ENCODE measurements around the gene TEAD3.
A peak's percentile ranks its signal among the peaks of the same experiment; 100 is the strongest.

TEAD3 gene

GRCh38 chr6:35463292-35463691 is 33.6 kb downstream of the TEAD3 start:
- H3K4me3 ChIP-seq (ENCODE audit: low read depth, low read length) = no peak overlapping the region
- DNase-seq (ENCODE audit: low read depth) = no peak
- TF ChIP-seq MAX (IDR thresholded peaks at IDR 0.05; ENCODE audit: low read depth, low read length) = no peak
- no peak for TF ChIP-seq POLR2A (IDR thresholded peaks at IDR 0.05; ENCODE audit: extremely low read depth, insufficient read length)
- TF ChIP-seq CTCF (IDR thresholded peaks at IDR 0.05; ENCODE audit: low read depth, low read length) = no peak
- TF ChIP-seq MYC (IDR thresholded peaks at IDR 0.05; ENCODE audit: low read depth, low read length) = no peak

GRCh38 chr6:35461270-35461669 is 35.6 kb downstream of the TEAD3 start:
- TF ChIP-seq MAX (IDR thresholded peaks at IDR 0.05; ENCODE audit: low read depth, low read length) = no peak
- no peak for TF ChIP-seq MYC (IDR thresholded peaks at IDR 0.05; ENCODE audit: low read depth, low read length)
- no peak for TF ChIP-seq POLR2A (IDR thresholded peaks at IDR 0.05; ENCODE audit: extremely low read depth, insufficient read length)
- no peak for TF ChIP-seq CTCF (IDR thresholded peaks at IDR 0.05; ENCODE audit: low read depth, low read length)
- no peak overlapping the region for H3K4me3 ChIP-seq (ENCODE audit: low read depth, low read length)
- DNase-seq (ENCODE audit: low read depth) = no peak

GRCh38 chr6:35457907-35458306 is 39.0 kb downstream of the TEAD3 start:
- TF ChIP-seq CTCF (IDR thresholded peaks at IDR 0.05; ENCODE audit: low read depth, low read length) (no peak), MAX (IDR thresholded peaks at IDR 0.05; ENCODE audit: low read depth, low read length) (no peak), POLR2A (IDR thresholded peaks at IDR 0.05; ENCODE audit: extremely low read depth, insufficient read length) (no peak), MYC (IDR thresholded peaks at IDR 0.05; ENCODE audit: low read depth, low read length) (no peak)
- no peak for DNase-seq (ENCODE audit: low read depth)
- H3K4me3 ChIP-seq (ENCODE audit: low read depth, low read length) = no peak overlapping the region

- DNase-seq (ENCODE audit: low read depth) = peak; percentile 93
- TF ChIP-seq POLR2A (IDR thresholded peaks at IDR 0.05; ENCODE audit: extremely low read depth, insufficient read length) = no peak
- TF ChIP-seq CTCF (IDR thresholded peaks at IDR 0.05; ENCODE audit: low read depth, low read length) = no peak
- TF ChIP-seq MAX (IDR thresholded peaks at IDR 0.05; ENCODE audit: low read depth, low read length) = no peak
- no peak for TF ChIP-seq MYC (IDR thresholded peaks at IDR 0.05; ENCODE audit: low read depth, low read length)
- H3K4me3 ChIP-seq (ENCODE audit: low read depth, low read length) = peak overlapping the region; percentile 84
Measured at GRCh38 chr6:35454391-35455110, 42.3 kb downstream of the TEAD3 start.

GRCh38 chr6:35453236-35453635 is 43.6 kb downstream of the TEAD3 start:
- DNase-seq (ENCODE audit: low read depth) = no peak
- H3K4me3 ChIP-seq (ENCODE audit: low read depth, low read length) = peak overlapping the region; percentile 84
- TF ChIP-seq POLR2A (IDR thresholded peaks at IDR 0.05; ENCODE audit: extremely low read depth, insufficient read length) (no peak), CTCF (IDR thresholded peaks at IDR 0.05; ENCODE audit: low read depth, low read length) (no peak), MYC (IDR thresholded peaks at IDR 0.05; ENCODE audit: low read depth, low read length) (no peak), MAX (IDR thresholded peaks at IDR 0.05; ENCODE audit: low read depth, low read length) (no peak; the same call in 1 of the 2 replicates)
